B cell (primary cell): ENCODE measurements around the gene HOXB6. TPM values are rescaled to one million over a fixed set of nuclear protein-coding genes. Genes with fewer than 3 reads are reported as not detected.

Source experiments
- ATAC-seq: fragments of 200-7000 bp; cut with Tn5 transposase; one replicate; pipeline ENCODE4 v1.10.0; 2021; ENCODE audit warnings: low read depth, mild to moderate bottlenecking, moderate number of reproducible peaks, moderate library complexity
- CTCF ChIA-PET: fragments of 350-600 bp; sonication (Branson Sonifier 250); formaldehyde crosslinking; loops from one replicate; lab custom pipeline; 2021; ENCODE audit warnings: antibody characterized with exemption, inconsistent platforms; lab: Charles Lee
- POLR2A ChIA-PET: fragments of 350-600 bp; sonication (Branson Sonifier 250); formaldehyde crosslinking; loops from one replicate; lab custom pipeline; 2021; ENCODE audit warnings: antibody characterized with exemption; lab: Charles Lee
- DNase-seq: peaks from one replicate; pipeline ENCODE4 v3.0.0; 2013
- H2AFZ ChIP-seq: 2 replicates; pipeline ENCODE4 v1.6.1; 2012; ENCODE audit warnings: mild to moderate bottlenecking, low read depth, low read length; ENCODE audit not compliant: insufficient read depth, poor library complexity, severe bottlenecking
- H3K27ac ChIP-seq, 2 donors: 1 replicate in 1 of 2; 2 replicates in 1 of 2; pipeline ENCODE4 v1.5.1; 2012 to 2013; ENCODE audit warnings: low read length in 2 of 2, mild to moderate bottlenecking in 2 of 2, moderate library complexity in 1 of 2
- H3K27me3 ChIP-seq, 4 experiments: fragments of 200-600 bp in 1 of 4; sonication (generic) in 1 of 4; replicated peaks in 1 of 4; 1 replicate in 2 of 4; 2 replicates in 2 of 4; pipeline versions ENCODE4 v1.6.1 to v1.7.0; 2013 to 2016; ENCODE audit warnings: low read length in 3 of 4, mild to moderate bottlenecking in 2 of 4, mixed read lengths in 1 of 4, moderate library complexity in 1 of 4; ENCODE audit not compliant: insufficient read depth in 4 of 4, control insufficient read depth in 3 of 4; ENCODE audit errors: control extremely low read depth in 1 of 4
- H3K36me3 ChIP-seq, 2 experiments: replicated peaks in 1 of 2; 1 replicate in 1 of 2; 2 replicates in 1 of 2; pipeline versions ENCODE4 v1.6.1 to v1.7.1; 2013; ENCODE audit warnings: low read length in 1 of 2; ENCODE audit not compliant: insufficient read depth in 2 of 2, control insufficient read depth in 1 of 2; ENCODE audit errors: control extremely low read depth in 1 of 2, extremely low read depth in 1 of 2
- H3K4me1 ChIP-seq, 2 donors: fragments of 200-600 bp in 1 of 2; sonication (generic) in 1 of 2; 1 replicate in 1 of 2; 2 replicates in 1 of 2; pipeline versions ENCODE4 v1.5.1 to v1.6.1; 2013 to 2017; ENCODE audit warnings: low read length in 2 of 2; ENCODE audit not compliant: control insufficient read depth in 2 of 2, insufficient read depth in 2 of 2
- H3K4me2 ChIP-seq: replicated peaks from 2 replicates; pipeline ENCODE3; 2012; ENCODE audit warnings: mild to moderate bottlenecking, low read depth, low read length; ENCODE audit not compliant: poor library complexity, severe bottlenecking
- H3K4me3 ChIP-seq, 5 experiments: fragments of 200-600 bp in 1 of 5; sonication (generic) in 1 of 5; 1 replicate in 3 of 5; 2 replicates in 2 of 5; pipeline versions ENCODE4 v1.5.1 to v1.7.0; 2011 to 2016; ENCODE audit warnings: low read length in 4 of 5, mild to moderate bottlenecking in 4 of 5, low read depth in 2 of 5, control low read depth in 1 of 5, moderate library complexity in 1 of 5; ENCODE audit not compliant: insufficient read depth in 1 of 5; ENCODE audit errors: control extremely low read depth in 1 of 5, extremely low read depth in 1 of 5
- H3K79me2 ChIP-seq: fragments of 200-600 bp; sonication (generic); one replicate; pipeline ENCODE4 v1.6.0; 2016; ENCODE audit warnings: low read length; ENCODE audit not compliant: control insufficient read depth, insufficient read depth
- H3K9ac ChIP-seq: fragments of 200-600 bp; sonication (generic); 2 replicates; pipeline ENCODE4 v1.6.1; 2017; ENCODE audit warnings: mild to moderate bottlenecking, low read length, moderate library complexity
- H3K9me3 ChIP-seq, 3 donors: one replicate each; pipeline versions ENCODE4 v1.6.1 to v1.7.1; 2013; ENCODE audit warnings: low read length in 2 of 3; ENCODE audit not compliant: control insufficient read depth in 2 of 3, insufficient read depth in 1 of 3; ENCODE audit errors: control extremely low read depth in 1 of 3
- H4K20me1 ChIP-seq: 2 replicates; pipeline ENCODE4 v1.6.0; 2012; ENCODE audit warnings: mild to moderate bottlenecking, low read length; ENCODE audit not compliant: insufficient read depth, control insufficient read depth, poor library complexity, severe bottlenecking
- H3K27ac Mint-ChIP-seq: one replicate; pipeline ENCODE4 v1.8.0; 2021; ENCODE audit warnings: mixed read lengths
- H3K27me3 Mint-ChIP-seq: one replicate; pipeline ENCODE4 v1.8.0; 2021; ENCODE audit warnings: mixed read lengths
- H3K4me1 Mint-ChIP-seq: one replicate; pipeline ENCODE4 v1.8.0; 2021; ENCODE audit warnings: mixed read lengths
- H3K4me3 Mint-ChIP-seq: one replicate; pipeline ENCODE4 v1.8.0; 2021; ENCODE audit warnings: mixed read lengths
- H3K9me3 Mint-ChIP-seq: one replicate; pipeline ENCODE4 v1.8.0; 2022; ENCODE audit warnings: mixed read lengths; ENCODE audit not compliant: insufficient read depth
- CTCF ChIP-seq: fragments of 200-600 bp; IDR thresholded peaks from one replicate; pipeline ENCODE4 v1.8.0; 2022; ENCODE audit warnings: antibody characterized with exemption, mild to moderate bottlenecking
- EZH2 ChIP-seq: IDR thresholded peaks from 2 replicates; pipeline ENCODE4 v1.6.1; 2012; ENCODE audit warnings: borderline replicate concordance, low read depth, mild to moderate bottlenecking, moderate library complexity, low read length; ENCODE audit not compliant: insufficient read depth, poor library complexity, severe bottlenecking
- WGBS: methylation state at CpG from one replicate; pipeline ENCODE4 v1.1.5; 2013; ENCODE audit warnings: missing lambda C conversion rate; ENCODE audit not compliant: insufficient coverage; 5-methylcytosine and 5-hydroxymethylcytosine counted together
- intact Hi-C: fragments of 100-400 bp; cut with micrococcal nuclease; formaldehyde crosslinking; loops from one replicate; pipeline ENCODE4 v1.10.0; 2022
- polyA plus RNA-seq: library from polyadenylated mRNA; depleted of rRNA; stranded (reverse); fragments of >200 nt; gene quantifications from 2 replicates; pipeline ENCODE4 v1.2.3, GENCODE V29; 2012
- total RNA-seq, 2 donors: library from RNA; stranded (reverse); fragments of 120-200 nt in 1 of 2; gene quantifications; 1 replicate in 1 of 2; 2 replicates in 1 of 2; pipeline versions ENCODE4 v1.2.3 to v1.2.4, GENCODE V29; 2013 to 2022

HOXB6 gene
- total and polyA plus RNA-seq, 2 donors (not counting 1 experiment from before 2014, with no cell fraction given), result 0.10 TPM; not detected in 1

- H3K79me2 ChIP-seq, result no peaks in the 10 kb centered on the region
- CTCF ChIA-PET, result no interaction called here
Measured at GRCh38 chr17:48550502-48551213, 54.1 kb downstream of the HOXB6 start.

More at GRCh38 chr17:48550502-48551213, 54.1 kb downstream of the HOXB6 start:
- H3K9me3 Mint-ChIP-seq, result no peaks in the 10 kb centered on the region
- POLR2A ChIA-PET, result no interaction called here
- Histone ChIP-seq H3K27ac (no peak overlapping the region), H3K9me3 (peaks cover 0 to 8% (median 0%) of the 10 kb centered on the region in 3 donors), H3K27me3 (peaks cover 0 to 28% (median 8%) of the 10 kb centered on the region in 4 experiments), H2AFZ (no peak overlapping the region), H3K4me1 (peaks cover 13 to 14% of the 10 kb centered on the region in 2 donors), H3K36me3 (no peaks in the 10 kb centered on the region), H4K20me1 (no peaks in the 10 kb centered on the region), H3K4me2 (no peak overlapping the region), H3K9ac (no peak overlapping the region), H3K4me3 (no peak overlapping the region)
- no peak for TF ChIP-seq EZH2
- TF ChIP-seq CTCF, result no peak
- intact Hi-C loops, result no loop called here
- H3K27me3 Mint-ChIP-seq, result peaks cover 32% of the 10 kb centered on the region
- no peak overlapping the region for H3K27ac Mint-ChIP-seq
- peaks cover 6% of the 10 kb centered on the region for H3K4me1 Mint-ChIP-seq
- DNase-seq (no peak), ATAC-seq (no peak)
- WGBS, result 98% methylated on average over 42 of the region's 70 CpGs
- H3K4me3 Mint-ChIP-seq, result no peak overlapping the region
